Vagina (tissue), 2 donors: Measurements from ENCODE around the gene HNRNPK. TPM values are rescaled to one million over a fixed set of nuclear protein-coding genes. Genes with fewer than 3 reads are reported as not detected.

Source experiments
- DNase-seq, 2 donors: peaks; one replicate each; pipeline ENCODE4 v3.0.0-alpha.2; 2017; ENCODE audit errors: extremely low spot score in 2 of 2
- H3K27ac ChIP-seq: fragments of 200-600 bp; sonication (generic); one replicate; pipeline ENCODE4 v1.5.1; 2019
- H3K27me3 ChIP-seq: fragments of 200-600 bp; sonication (generic); one replicate; pipeline ENCODE4 v1.5.1; 2019
- H3K36me3 ChIP-seq, 2 donors: fragments of 200-600 bp; sonication (generic); one replicate each; pipeline ENCODE4 v1.5.1; 2017 to 2019
- H3K4me1 ChIP-seq: fragments of 200-600 bp; sonication (generic); one replicate; pipeline ENCODE4 v1.5.1; 2019
- H3K4me3 ChIP-seq, 2 donors: fragments of 200-600 bp; sonication (generic); 1 replicate in 1 of 2; 2 replicates in 1 of 2; pipeline ENCODE4 v1.5.1; 2016 to 2019
- H3K9me3 ChIP-seq: fragments of 200-600 bp; sonication (generic); one replicate; pipeline ENCODE4 v1.5.1; 2019
- POLR2A ChIP-seq, 2 donors: fragments of 450-650 bp; IDR thresholded peaks; one replicate each; pipeline ENCODE4 v1.6.1; 2017; ENCODE audit warnings: antibody characterized with exemption in 2 of 2, mild to moderate bottlenecking in 2 of 2, moderate library complexity in 2 of 2
- POLR2AphosphoS5 ChIP-seq, 2 donors: sonication (generic); formaldehyde crosslinking; IDR thresholded peaks; one replicate each; pipeline ENCODE4 v1.9.0; 2017; ENCODE audit warnings: antibody characterized with exemption in 2 of 2, mild to moderate bottlenecking in 2 of 2, low read depth in 1 of 2; ENCODE audit not compliant: insufficient read depth in 1 of 2
- intact Hi-C: fragments of 100-400 bp; cut with DNase I; formaldehyde crosslinking; loops from one replicate; pipeline ENCODE4 v1.15.1; 2023
- total RNA-seq: library from RNA; depleted of rRNA; stranded (reverse); fragments of >200 nt; gene quantifications from one replicate; pipeline ENCODE4 v1.2.3, GENCODE V29; 2016
- TF ChIP-seq, protein P1 (sequence below), 3 experiments: fragments of 450-650 bp in 2 of 3; fragments of 200-600 bp in 1 of 3; sonication (generic) in 1 of 3; IDR thresholded peaks; one replicate each; pipeline ENCODE4 v1.5.1; 2017 to 2019; ENCODE audit warnings: antibody characterized with exemption in 3 of 3, mild to moderate bottlenecking in 2 of 3, moderate library complexity in 2 of 3

The HNRNPK gene
- total RNA-seq = 409 TPM

GRCh38 chr9:83979812-83980394 lies at the start of gene HNRNPK:
TSS of gene HNRNPK (minus strand) at chr9:83980215. CDS start at chr9:83978252, 1,963 bp downstream.
- H3K4me1 ChIP-seq = peaks cover 47% of the 10 kb centered on the region
- intact Hi-C loops = no loop called here

GRCh38 chr9:84027201-84027600 lies 47.2 kb upstream of the HNRNPK start:
- H3K27ac ChIP-seq = no peak overlapping the region
- H3K27me3 ChIP-seq = no peaks in the 10 kb centered on the region
- no peak for DNase-seq
- H3K36me3 ChIP-seq = no peaks in the 10 kb centered on the region
- intact Hi-C loops = no loop called here
- no peak overlapping the region for H3K4me3 ChIP-seq
- no peaks in the 10 kb centered on the region for H3K9me3 ChIP-seq
- H3K4me1 ChIP-seq = no peaks in the 10 kb centered on the region
- TF ChIP-seq, protein P1, sequence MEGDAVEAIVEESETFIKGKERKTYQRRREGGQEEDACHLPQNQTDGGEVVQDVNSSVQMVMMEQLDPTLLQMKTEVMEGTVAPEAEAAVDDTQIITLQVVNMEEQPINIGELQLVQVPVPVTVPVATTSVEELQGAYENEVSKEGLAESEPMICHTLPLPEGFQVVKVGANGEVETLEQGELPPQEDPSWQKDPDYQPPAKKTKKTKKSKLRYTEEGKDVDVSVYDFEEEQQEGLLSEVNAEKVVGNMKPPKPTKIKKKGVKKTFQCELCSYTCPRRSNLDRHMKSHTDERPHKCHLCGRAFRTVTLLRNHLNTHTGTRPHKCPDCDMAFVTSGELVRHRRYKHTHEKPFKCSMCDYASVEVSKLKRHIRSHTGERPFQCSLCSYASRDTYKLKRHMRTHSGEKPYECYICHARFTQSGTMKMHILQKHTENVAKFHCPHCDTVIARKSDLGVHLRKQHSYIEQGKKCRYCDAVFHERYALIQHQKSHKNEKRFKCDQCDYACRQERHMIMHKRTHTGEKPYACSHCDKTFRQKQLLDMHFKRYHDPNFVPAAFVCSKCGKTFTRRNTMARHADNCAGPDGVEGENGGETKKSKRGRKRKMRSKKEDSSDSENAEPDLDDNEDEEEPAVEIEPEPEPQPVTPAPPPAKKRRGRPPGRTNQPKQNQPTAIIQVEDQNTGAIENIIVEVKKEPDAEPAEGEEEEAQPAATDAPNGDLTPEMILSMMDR (IDR thresholded peaks at IDR 0.05) = no peak
- no peak for TF ChIP-seq POLR2AphosphoS5 (IDR thresholded peaks at IDR 0.05; ENCODE audit: insufficient read depth in 1 of 2, low read depth in 1 of 2)
- no peak for TF ChIP-seq POLR2A (IDR thresholded peaks at IDR 0.05)

More at GRCh38 chr9:83979812-83980394, at the start of gene HNRNPK:
- Histone ChIP-seq H3K27me3 (no peaks in the 10 kb centered on the region), H3K36me3 (peaks cover 0 to 29% of the 10 kb centered on the region in 2 donors), H3K9me3 (no peaks in the 10 kb centered on the region), H3K27ac (peak within 1 kb of the TSS; percentile 97), H3K4me3 (peak within 1 kb of the TSS; percentile 90 to 93)
- TF ChIP-seq POLR2AphosphoS5 (IDR thresholded peaks at IDR 0.05; ENCODE audit: insufficient read depth in 1 of 2, low read depth in 1 of 2) (no peak), POLR2A (IDR thresholded peaks at IDR 0.05) (peak in 1 of 2 donors; percentile 81)
- DNase-seq = peak in 1 of 2 donors; percentile 98

DNA sequence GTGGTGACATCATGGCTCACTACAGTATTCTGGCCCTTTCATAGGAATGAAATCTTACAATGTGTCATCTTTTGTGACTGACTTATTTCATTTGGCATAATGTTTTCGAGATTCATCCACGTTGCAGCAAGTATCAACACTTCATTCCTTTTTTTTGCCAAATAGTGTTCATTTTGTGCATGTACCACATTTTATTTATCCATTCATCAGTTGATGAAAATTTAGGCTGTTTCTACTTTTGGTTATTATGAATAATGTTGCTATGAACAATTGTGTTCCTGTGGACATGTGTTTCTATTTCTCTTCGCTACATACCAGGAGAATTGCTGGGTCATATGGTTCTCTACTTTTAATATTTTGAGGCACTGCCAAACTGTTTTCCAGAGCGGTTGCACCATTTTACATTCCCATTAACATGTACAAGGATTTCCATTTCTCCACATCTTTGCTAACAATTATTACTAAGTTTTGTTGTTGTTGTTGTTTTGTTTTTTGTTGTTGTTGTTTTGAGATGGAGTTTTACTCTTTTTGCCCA lies 44.1 kb upstream of the HNRNPK start:
- Histone ChIP-seq H3K4me3 (no peak overlapping the region), H3K27me3 (no peaks in the 10 kb centered on the region), H3K9me3 (no peaks in the 10 kb centered on the region), H3K4me1 (no peaks in the 10 kb centered on the region), H3K27ac (no peak overlapping the region), H3K36me3 (no peaks in the 10 kb centered on the region)
- DNase-seq = no peak
- intact Hi-C loops = no loop called here
- TF ChIP-seq POLR2A (IDR thresholded peaks at IDR 0.05) (no peak), POLR2AphosphoS5 (IDR thresholded peaks at IDR 0.05; ENCODE audit: insufficient read depth in 1 of 2, low read depth in 1 of 2) (no peak)
- TF ChIP-seq, protein P1 (IDR thresholded peaks at IDR 0.05) = no peak

GRCh38 chr9:84007662-84008061 lies 27.6 kb upstream of the HNRNPK start:
- intact Hi-C loops = no loop called here

GRCh38 chr9:84003246-84003645 lies 23.2 kb upstream of the HNRNPK start:
- peaks cover 0 to 3% of the 10 kb centered on the region in 2 donors for H3K36me3 ChIP-seq
- no peak overlapping the region for H3K27ac ChIP-seq
- intact Hi-C loops = no loop called here
- no peaks in the 10 kb centered on the region for H3K4me1 ChIP-seq
- no peak overlapping the region for H3K4me3 ChIP-seq
- no peak for DNase-seq
- H3K27me3 ChIP-seq = no peaks in the 10 kb centered on the region
- H3K9me3 ChIP-seq = no peaks in the 10 kb centered on the region
- TF ChIP-seq POLR2AphosphoS5 (IDR thresholded peaks at IDR 0.05; ENCODE audit: insufficient read depth in 1 of 2, low read depth in 1 of 2) = no peak
- no peak for TF ChIP-seq POLR2A (IDR thresholded peaks at IDR 0.05)
- TF ChIP-seq, protein P1 (IDR thresholded peaks at IDR 0.05) = no peak

More at GRCh38 chr9:84007662-84008061, 27.6 kb upstream of the HNRNPK start:
- TF ChIP-seq POLR2A (IDR thresholded peaks at IDR 0.05) (no peak), POLR2AphosphoS5 (IDR thresholded peaks at IDR 0.05; ENCODE audit: insufficient read depth in 1 of 2, low read depth in 1 of 2) (no peak)
- TF ChIP-seq, protein P1 (IDR thresholded peaks at IDR 0.05) = no peak
- no peaks in the 10 kb centered on the region for H3K9me3 ChIP-seq
- H3K27ac ChIP-seq = no peak overlapping the region
- H3K36me3 ChIP-seq = no peaks in the 10 kb centered on the region
- no peak overlapping the region for H3K4me3 ChIP-seq
- H3K4me1 ChIP-seq = no peaks in the 10 kb centered on the region
- DNase-seq = no peak
- no peaks in the 10 kb centered on the region for H3K27me3 ChIP-seq
